Cardiac fibroblast (primary cell): Measurements from ENCODE around the gene RNU1-2.
A peak's percentile ranks its signal among the peaks of the same experiment; 100 is the strongest.
"Not testable (repeated sequence)": the region's sequence is repeated elsewhere in the genome, so short reads cannot be mapped to it uniquely, and the experiment has no call there.

Source experiments
- DNase-seq, 2 donors: peaks; one replicate each; pipeline versions ENCODE4 v3.0.0 to v3.0.0-alpha.2; 2010; ENCODE audit warnings: low read depth in 2 of 2
- H3K4me3 ChIP-seq, 2 donors: replicated peaks in 1 of 2; 1 replicate in 1 of 2; 2 replicates in 1 of 2; pipeline ENCODE4 v1.5.1; 2011; ENCODE audit warnings: low read depth in 2 of 2, low read length in 2 of 2, mild to moderate bottlenecking in 2 of 2, moderate library complexity in 1 of 2
- TF ChIP-seq, protein P1 (sequence below): IDR thresholded peaks from one replicate; pipeline ENCODE4 v1.5.1; 2011; ENCODE audit warnings: low read depth, mild to moderate bottlenecking, low read length, inconsistent platforms

The RNU1-2 gene

DNA sequence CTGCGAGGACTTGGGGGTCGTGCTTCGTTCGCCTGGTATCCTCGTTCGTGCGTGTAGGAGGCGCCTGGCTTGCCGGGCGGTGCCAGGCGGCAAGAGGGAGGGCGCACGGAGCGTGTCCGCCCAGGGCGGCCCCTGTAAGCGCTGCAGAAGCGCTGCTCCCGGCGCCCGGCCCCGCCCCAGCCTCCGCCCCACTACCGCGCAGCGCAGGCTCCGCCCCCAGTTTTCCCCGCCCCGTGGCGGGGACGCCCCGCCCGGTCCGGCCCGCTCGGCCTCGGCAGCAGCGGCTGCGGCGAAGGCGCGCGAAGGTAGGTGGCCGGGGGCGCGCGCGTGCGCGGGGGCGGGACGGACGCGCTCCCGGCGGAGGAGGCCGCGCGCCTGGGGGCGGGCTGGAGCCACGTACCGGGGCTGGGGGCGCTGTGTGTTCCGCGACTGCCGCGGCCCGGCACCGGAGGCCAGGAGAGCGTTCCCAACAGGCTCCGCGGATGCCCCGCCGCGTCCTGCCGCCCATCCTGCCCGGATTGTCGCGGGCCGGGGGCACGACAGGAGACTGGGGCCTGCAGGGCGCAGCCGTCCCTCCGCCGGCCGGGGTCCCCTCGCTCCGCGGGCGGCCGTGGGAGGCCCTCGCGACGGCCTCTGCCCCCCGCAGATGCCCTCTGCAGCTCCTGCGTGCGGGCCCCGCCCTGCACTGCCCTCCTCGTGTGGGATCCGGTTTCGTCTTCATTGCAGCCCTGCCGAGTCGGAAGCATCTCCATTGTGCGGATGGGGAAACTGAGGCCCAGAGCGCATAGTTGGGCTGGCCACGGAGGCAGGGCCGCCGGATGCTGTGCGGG lies 18.3 kb downstream of the RNU1-2 start:
- TF ChIP-seq, protein P1, sequence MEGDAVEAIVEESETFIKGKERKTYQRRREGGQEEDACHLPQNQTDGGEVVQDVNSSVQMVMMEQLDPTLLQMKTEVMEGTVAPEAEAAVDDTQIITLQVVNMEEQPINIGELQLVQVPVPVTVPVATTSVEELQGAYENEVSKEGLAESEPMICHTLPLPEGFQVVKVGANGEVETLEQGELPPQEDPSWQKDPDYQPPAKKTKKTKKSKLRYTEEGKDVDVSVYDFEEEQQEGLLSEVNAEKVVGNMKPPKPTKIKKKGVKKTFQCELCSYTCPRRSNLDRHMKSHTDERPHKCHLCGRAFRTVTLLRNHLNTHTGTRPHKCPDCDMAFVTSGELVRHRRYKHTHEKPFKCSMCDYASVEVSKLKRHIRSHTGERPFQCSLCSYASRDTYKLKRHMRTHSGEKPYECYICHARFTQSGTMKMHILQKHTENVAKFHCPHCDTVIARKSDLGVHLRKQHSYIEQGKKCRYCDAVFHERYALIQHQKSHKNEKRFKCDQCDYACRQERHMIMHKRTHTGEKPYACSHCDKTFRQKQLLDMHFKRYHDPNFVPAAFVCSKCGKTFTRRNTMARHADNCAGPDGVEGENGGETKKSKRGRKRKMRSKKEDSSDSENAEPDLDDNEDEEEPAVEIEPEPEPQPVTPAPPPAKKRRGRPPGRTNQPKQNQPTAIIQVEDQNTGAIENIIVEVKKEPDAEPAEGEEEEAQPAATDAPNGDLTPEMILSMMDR, result no peak
- peak; percentile 95 to 98 for DNase-seq
- peak overlapping the region; percentile 71 to 84 for H3K4me3 ChIP-seq

DNA sequence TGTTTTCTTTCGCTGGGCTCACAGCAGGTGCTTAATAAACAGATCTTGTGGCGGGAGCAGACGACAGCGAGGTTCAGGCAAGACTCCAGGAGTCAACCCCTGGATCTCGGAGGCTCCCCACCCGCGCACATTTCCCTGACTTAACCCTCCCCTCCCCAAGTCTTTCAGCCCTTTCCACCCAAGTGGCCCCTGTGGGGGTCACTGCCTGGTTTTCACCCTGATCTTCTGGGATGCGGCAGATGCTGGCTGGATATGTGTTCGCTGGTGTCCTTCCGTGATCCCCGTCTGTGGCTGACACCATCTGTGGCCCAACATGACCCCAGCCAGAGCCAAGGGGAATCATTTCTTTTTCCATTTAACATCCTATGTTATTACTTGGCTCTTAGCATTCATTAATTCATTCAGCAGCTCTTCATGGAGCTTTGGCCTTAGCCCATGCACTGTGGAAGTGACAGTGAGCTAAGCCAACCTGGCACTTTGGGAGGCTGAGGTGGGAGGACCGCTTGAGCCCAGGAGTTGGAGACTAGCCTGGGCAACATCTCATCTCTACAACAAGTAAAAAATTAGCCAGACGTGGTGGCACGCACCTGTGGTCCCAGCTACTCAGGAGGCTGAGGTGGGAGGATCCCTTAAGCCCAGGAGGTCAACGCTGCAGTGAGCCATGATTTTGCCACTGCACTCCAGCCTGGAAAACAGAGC lies 19.3 kb downstream of the RNU1-2 start:
- peak overlapping the region; percentile 71 to 84 for H3K4me3 ChIP-seq
- DNase-seq, result not testable (repeated sequence)

DNA sequence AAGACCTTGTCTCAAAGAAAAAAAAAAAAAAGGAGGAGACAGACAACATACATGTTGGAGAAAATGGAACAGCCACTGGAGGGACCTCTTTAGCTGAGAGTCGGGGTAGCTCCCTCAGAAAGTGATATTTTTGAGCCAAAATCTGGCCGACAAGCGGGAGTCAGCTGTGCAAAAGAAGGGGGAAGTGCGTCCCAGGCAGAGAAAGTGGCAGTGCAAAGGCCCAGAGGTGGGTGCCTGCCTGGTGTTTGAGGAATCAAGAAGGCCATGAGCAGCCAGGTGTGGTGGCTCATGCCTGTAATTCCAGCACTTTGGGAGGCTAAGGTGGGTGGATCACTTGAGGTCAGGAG lies 19.8 kb downstream of the RNU1-2 start:
- TF ChIP-seq, protein P1, result peak; percentile 26
- no peak overlapping the region for H3K4me3 ChIP-seq
- DNase-seq, result peak; percentile 41 to 53

DNA sequence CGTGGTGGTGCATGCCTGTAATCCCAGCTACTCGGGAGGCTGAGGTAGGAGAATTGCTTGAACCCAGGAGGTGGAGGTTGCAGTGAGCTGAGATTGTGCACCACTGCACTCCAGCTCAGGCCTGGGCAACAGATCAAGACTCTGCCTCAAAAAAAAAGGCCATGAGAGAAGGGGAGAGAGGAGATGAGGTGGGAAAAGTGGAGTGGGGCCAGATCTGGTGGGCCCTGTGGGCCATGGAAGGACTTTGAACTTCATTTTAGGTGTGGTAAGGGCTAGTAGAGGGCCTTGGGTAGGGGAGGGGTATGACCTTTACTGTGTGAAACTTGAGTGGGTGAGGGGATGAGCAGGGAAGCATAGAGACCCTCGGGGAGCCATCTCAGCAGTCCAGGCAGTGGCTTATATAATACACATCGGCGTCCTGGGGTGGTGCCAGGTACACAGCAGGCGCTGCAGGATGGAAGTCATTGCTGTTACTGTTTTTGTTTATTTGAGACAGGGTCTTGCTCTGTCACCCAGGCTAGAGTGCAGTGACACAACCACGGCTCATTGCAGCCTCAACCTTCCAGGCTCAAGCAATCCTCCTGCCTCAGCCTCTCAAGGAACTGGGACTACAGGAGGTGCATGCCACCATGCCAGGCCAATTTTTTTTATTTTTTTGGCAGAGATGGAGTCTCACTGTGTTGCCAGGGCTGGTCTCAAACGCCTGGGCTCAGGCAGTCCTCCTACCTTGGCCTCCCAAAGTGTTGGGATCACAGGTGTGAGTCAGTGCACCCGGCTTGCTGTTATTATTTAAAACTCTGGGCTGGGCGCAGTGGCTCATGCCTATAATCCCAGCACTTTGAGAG lies 20.5 kb downstream of the RNU1-2 start:
- not testable (repeated sequence) for DNase-seq, H3K4me3 ChIP-seq

DNA sequence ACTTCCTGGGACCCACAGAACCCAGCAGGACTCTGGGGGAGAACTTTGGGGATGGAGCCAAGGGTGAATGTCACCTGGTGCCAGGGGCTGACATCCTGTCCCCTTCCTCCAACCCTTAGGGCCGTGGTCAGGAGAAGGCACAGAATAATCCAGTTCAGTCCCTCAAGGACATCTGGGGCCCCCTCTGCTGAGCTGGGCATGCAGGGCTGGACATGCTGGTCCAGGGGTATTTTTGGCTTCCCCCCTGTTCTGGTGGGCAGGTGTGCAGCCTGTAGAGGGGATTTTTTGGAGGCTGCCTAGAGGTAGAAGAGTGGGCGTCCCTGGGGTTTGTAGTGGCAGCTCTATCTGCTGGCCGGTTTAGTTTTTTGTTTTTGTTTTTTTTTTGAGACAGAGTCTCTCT lies 22.6 kb downstream of the RNU1-2 start:
- H3K4me3 ChIP-seq, result no peak overlapping the region
- TF ChIP-seq, protein P1, result no peak
- DNase-seq, result no peak

DNA sequence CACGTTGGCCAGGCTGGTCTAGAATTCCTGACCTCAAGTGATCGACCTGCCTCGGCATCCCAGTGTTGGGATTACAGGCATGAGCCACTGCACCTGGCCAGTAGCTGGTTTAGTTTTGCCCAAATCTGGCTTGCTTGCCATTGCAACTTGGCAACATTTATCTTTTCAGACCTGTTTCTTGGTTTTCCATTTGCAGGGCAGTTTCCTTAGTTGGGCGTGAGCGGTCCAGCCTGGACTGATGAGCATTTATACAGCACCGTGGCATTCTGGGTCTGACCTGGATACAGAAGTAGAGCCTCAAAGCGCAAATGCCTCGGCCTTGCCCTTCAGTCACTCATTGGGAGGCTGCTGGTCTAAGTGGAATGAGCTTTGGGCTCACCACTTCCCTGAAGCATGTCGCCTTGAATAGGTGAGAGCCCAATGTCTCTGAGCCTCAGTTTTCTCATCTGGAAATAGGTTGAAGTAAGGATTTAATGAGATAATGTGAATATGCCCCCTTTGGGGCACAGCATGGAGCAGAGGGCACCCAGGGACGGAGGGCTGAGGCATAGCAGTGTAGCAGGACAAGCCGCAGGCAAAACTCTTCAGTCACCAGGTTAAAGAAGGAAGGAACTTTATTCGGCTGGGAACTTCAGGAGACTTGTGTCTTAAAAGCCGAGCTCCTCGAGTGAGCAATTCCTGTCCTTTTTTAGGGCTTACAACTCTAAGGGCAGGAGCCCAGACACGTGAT lies 23.3 kb downstream of the RNU1-2 start:
- not testable (repeated sequence) for DNase-seq, H3K4me3 ChIP-seq

DNA sequence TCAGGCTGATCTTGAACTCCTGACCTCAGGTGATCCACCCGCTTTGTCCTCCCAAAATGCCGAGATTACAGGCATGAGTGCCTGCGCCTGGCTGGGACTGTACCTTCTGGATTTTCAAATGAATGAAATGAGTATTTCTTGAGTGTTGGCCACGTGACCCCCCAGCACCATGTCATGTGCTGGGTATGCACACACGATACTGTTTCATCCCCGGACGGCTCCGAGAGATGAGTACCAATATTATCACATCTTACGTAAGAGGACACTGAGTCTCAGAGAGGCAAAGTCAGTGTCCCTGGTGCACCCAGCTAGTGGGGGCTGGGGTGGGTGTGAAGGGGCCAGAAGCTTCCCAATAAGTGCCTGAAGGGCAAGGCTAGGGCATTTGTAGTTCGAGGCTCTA lies 25.2 kb downstream of the RNU1-2 start:
- H3K4me3 ChIP-seq, result no peak overlapping the region
- DNase-seq, result no peak
- TF ChIP-seq, protein P1, result no peak
